Measurements from ENCODE around the gene NBPF15. TPM values are rescaled to one million over a fixed set of nuclear protein-coding genes. Genes with fewer than 3 reads are reported as not detected.
"Not testable (repeated sequence)": the region's sequence is repeated elsewhere in the genome, so short reads cannot be mapped to it uniquely, and the experiment has no call there.

NBPF15 gene
- total and polyA plus RNA-seq, 9 of the 15 experiments (the other 6 are each of a cell fraction or from before 2014, with no cell fraction given) = 1.8 to 13.2 (median 6.0) TPM

DNA sequence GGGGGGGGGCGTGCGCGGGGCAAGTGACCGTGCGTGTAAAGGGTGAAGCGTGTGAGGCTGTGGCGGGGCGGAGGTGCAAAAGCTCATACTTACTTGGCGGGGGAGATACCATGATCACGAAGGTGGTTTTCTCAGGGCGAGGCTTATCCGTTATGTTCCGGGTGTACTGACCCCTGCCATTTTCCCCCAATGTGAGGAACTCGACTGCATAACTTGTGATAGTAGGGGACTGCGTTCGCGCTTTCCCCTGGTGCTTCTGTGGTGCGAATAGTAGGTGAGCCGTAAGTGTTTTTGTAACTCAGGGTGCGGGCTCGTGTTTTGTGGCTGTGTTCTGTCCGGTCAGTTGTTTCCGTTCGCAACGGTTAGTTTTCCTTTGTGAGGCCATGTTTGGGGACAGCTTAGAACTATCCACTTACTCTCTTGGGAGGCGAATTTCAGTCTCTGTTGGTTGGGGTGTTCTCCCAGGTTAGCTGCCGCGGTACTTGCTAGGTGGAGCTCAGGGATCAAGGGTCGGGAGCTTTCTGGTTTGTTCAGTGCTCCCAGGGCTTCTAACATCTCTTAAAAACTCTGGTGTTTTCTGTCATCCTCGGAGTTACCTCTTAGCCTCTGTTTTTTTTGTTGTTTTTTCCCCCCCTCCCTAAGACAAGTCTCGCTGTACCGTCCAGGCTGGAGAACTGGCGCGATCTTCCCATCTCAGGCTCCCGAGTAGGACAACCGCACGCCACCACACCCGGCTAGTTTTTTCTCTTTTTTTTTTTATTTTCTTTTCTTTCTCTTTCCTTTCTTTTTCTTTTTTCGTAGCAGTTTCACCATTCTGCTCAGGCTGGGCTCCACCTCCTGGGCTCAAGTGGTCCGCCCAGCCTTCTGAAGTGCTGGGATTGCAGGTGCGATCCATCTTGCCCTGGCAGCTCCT lies 48.7 kb downstream of the NBPF15 start:
- peak overlapping the region in 1 of 2 experiments; percentile 43; a peak in 1 of 4 replicates for H3K9ac ChIP-seq (ENCODE audit: insufficient read depth in 1 of 2, low read depth in 2 of 2, low read length in 2 of 2)
- H4K20me1 ChIP-seq (replicated peaks; ENCODE audit: control insufficient read depth, insufficient read depth, low read length); H3K27me3 ChIP-seq (ENCODE audit: control insufficient read depth in 2 of 2, insufficient read depth in 2 of 2, low read length in 2 of 2); H3K4me1 ChIP-seq (replicated peaks in 1 of 2; ENCODE audit: control insufficient read depth in 2 of 2, insufficient read depth in 2 of 2, low read length in 2 of 2); CTCF ChIA-PET (ENCODE audit: low intra/inter-chr PET ratio); H3K9me3 ChIP-seq (replicated peaks; ENCODE audit: control insufficient read depth, insufficient read depth, low read depth, low read length); intact Hi-C loops (cut with micrococcal nuclease); H3K79me2 ChIP-seq (ENCODE audit: control insufficient read depth, insufficient read depth, low read length); in situ Hi-C loops (cut with MboI); FAIRE-seq; H3K36me3 ChIP-seq (ENCODE audit: control insufficient read depth, insufficient read depth, low read length); H3K9me1 ChIP-seq (ENCODE audit: control insufficient read depth, insufficient read depth, low read length): not testable (repeated sequence)
- peak overlapping the region; percentile 64; the same call in 2 of the 3 replicates for H3K27ac ChIP-seq (ENCODE audit: extremely low read depth, low read depth, low read length)
- POLR2A ChIA-PET = interaction anchor here (0.6 to 1.3 kb wide), 5 partner anchors 55 to 868 kb away, joined by 3 to 22 read pairs (median 3); no protein-coding TSS in a partner anchor
- WGBS (ENCODE audit: insufficient coverage, low coverage, missing lambda C conversion rate) = under 1% methylated on average over 31 of the region's 41 CpGs
- ATAC-seq (peak; percentile 98), DNase-seq (ENCODE audit: extremely low read depth in 1 of 4, low spot score in 3 of 4) (peak; percentile 72 to 97 (median 82))
- peak overlapping the region; percentile 23; the same call in 1 of the 2 replicates for H3K4me3 ChIP-seq
- peak overlapping the region; percentile 49 for H3K4me2 ChIP-seq (ENCODE audit: insufficient read depth, low read length)
- H2AFZ ChIP-seq (ENCODE audit: low read depth, low read length) = peak overlapping the region; percentile 48; the same call in 1 of the 2 replicates
- TSS peak; percentile 99 for BruUV-seq (replicated peaks)
- peak; percentile 92 for TF ChIP-seq ELF2 (CRISPR knock-in tag; IDR thresholded peaks at IDR 0.05)
- peak; percentile 72 for TF ChIP-seq HCFC1 (IDR thresholded peaks at IDR 0.05; ENCODE audit: low read depth, low read length)
- TF ChIP-seq ARHGAP35 (IDR thresholded peaks at IDR 0.05; ENCODE audit: partially characterized antibody) = peak; percentile 99
- TF ChIP-seq HOXB6 (CRISPR knock-in tag; IDR thresholded peaks at IDR 0.05; ENCODE audit: borderline replicate concordance) = peak; percentile 99
- TF ChIP-seq, protein P1, sequence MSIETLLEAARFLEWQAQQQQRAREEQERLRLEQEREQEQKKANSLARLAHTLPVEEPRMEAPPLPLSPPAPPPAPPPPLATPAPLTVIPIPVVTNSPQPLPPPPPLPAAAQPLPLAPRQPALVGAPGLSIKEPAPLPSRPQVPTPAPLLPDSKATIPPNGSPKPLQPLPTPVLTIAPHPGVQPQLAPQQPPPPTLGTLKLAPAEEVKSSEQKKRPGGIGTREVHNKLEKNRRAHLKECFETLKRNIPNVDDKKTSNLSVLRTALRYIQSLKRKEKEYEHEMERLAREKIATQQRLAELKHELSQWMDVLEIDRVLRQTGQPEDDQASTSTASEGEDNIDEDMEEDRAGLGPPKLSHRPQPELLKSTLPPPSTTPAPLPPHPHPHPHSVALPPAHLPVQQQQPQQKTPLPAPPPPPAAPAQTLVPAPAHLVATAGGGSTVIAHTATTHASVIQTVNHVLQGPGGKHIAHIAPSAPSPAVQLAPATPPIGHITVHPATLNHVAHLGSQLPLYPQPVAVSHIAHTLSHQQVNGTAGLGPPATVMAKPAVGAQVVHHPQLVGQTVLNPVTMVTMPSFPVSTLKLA (conservative IDR thresholded peaks at IDR 0.05) = peak; percentile 50 to 58; a peak in 2 of 4 replicates
- TF ChIP-seq ZNF57 (CRISPR knock-in tag; IDR thresholded peaks at IDR 0.05) = peak; percentile 98
- TF ChIP-seq RB1 (IDR thresholded peaks at IDR 0.05; ENCODE audit: low read depth) = peak; percentile 82
- TF ChIP-seq ZFP1 (CRISPR knock-in tag; IDR thresholded peaks at IDR 0.05) = peak; percentile 95
- TF ChIP-seq CXXC5 (CRISPR knock-in tag; IDR thresholded peaks at IDR 0.05) = peak; percentile 70
- peak; percentile 99 for TF ChIP-seq HEY1 (CRISPR knock-in tag; IDR thresholded peaks at IDR 0.05; ENCODE audit: borderline replicate concordance)
- TF ChIP-seq, protein P2, sequence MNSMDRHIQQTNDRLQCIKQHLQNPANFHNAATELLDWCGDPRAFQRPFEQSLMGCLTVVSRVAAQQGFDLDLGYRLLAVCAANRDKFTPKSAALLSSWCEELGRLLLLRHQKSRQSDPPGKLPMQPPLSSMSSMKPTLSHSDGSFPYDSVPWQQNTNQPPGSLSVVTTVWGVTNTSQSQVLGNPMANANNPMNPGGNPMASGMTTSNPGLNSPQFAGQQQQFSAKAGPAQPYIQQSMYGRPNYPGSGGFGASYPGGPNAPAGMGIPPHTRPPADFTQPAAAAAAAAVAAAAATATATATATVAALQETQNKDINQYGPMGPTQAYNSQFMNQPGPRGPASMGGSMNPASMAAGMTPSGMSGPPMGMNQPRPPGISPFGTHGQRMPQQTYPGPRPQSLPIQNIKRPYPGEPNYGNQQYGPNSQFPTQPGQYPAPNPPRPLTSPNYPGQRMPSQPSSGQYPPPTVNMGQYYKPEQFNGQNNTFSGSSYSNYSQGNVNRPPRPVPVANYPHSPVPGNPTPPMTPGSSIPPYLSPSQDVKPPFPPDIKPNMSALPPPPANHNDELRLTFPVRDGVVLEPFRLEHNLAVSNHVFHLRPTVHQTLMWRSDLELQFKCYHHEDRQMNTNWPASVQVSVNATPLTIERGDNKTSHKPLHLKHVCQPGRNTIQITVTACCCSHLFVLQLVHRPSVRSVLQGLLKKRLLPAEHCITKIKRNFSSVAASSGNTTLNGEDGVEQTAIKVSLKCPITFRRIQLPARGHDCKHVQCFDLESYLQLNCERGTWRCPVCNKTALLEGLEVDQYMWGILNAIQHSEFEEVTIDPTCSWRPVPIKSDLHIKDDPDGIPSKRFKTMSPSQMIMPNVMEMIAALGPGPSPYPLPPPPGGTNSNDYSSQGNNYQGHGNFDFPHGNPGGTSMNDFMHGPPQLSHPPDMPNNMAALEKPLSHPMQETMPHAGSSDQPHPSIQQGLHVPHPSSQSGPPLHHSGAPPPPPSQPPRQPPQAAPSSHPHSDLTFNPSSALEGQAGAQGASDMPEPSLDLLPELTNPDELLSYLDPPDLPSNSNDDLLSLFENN (IDR thresholded peaks at IDR 0.05; ENCODE audit: low read depth in 2 of 2, low read length in 2 of 2) = peak in 1 of 2 experiments; percentile 99; a peak in 2 of 4 replicates
- peak; percentile 73 for TF ChIP-seq SOX6 (IDR thresholded peaks at IDR 0.05)
- TF ChIP-seq L3MBTL2 (IDR thresholded peaks at IDR 0.05) = peak; percentile 27; the same call in 1 of the 2 replicates
- peak; percentile 99 for TF ChIP-seq ZNF780A (CRISPR knock-in tag; IDR thresholded peaks at IDR 0.05)
- peak; percentile 94 for TF ChIP-seq HNRNPL (IDR thresholded peaks at IDR 0.05; ENCODE audit: low read depth, low read length)
- TF ChIP-seq CBX1 (IDR thresholded peaks at IDR 0.05; ENCODE audit: low read depth) = peak; percentile 100
- TF ChIP-seq NR1H2 (CRISPR knock-in tag; IDR thresholded peaks at IDR 0.05) = 0 out of 2 replicates have a peak, but pooled peaks have one; percentile 82
- 0 out of 2 replicates have a peak, but pooled peaks have one; percentile 53 for TF ChIP-seq KLF16 (IDR thresholded peaks at IDR 0.05)

Data from K562 (cell line).